Stimulated activated CD4-positive, alpha-beta T cell treated with anti-CD3 and anti-CD28 coated beads, Interleukin-1b, Interleukin-23, amount 100 ng/mL, for 48 hours (primary cell): ENCODE data around the gene GALNT7.

ENCODE experiments used
- DNase-seq: peaks from one replicate; pipeline ENCODE4 v3.0.0-alpha.2; 2020

Gene GALNT7

DNA sequence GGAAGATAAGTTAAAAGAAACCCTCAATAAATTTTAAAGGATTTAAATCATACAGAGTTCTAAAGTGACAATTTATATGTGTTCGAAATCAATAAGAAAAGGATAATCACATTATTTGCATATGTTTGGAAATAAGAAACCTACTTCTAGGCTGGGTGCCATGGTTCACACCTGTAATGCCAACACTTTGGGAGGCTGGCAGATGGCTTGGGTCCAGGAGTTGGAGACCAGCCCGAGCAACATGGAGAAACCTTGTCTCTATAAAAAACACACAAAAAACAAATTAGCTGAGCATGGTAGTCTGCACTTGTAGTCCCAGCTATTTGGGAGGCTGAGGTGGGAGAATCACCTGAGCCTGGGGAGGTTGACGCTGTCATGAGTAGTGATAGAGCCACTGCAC lies 194.1 kb downstream of the GALNT7 start:
- no peak for DNase-seq

DNA sequence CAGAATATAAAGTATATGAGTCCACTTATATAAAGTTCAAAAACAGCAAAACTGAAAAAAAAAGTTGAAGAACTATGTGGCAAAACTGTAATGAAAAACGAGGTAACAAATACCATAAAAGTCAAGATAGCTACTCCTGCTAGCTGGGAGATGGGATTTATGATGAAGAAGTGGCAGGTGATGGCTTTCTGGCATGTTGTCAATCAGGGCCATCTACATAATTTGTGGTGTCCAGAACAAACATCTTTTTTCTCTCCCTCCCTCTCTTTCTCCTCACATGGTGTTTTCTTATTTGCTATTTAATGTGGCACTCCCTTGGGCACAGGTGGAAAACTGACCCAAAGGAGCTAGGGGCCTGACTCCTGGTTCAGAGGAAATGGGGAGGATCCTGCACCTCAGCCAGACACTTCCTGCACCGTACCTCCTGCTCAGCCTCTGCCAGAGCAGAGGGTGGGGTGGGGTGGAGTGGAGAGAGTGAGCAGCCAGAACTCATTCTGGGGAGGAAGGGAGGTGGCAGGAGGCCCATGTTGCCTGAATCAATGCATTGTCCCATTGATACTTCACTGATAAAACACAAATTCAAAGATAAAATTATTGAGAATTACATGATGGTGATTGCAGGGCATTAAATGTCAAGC lies 196.9 kb downstream of the GALNT7 start:
- DNase-seq = no peak

DNA sequence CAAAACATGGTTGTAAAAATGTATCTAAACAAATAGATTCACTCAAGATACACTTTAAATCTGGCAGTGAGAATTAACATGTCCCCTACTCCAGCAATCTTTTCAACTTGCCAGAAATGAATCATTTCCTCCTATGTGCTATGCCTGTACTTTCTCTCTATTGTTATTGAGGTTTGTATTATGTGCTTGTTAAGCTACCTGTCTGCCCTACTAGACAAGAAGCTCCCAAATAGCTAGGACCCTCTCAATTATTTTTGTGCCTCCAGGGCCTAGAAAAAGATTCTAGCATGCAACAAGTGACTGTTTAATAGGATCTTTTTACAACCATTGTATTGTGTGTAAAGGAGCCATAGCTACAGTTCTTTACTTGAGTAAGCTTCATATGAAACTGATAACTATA lies 198.7 kb downstream of the GALNT7 start:
- no peak for DNase-seq

DNA sequence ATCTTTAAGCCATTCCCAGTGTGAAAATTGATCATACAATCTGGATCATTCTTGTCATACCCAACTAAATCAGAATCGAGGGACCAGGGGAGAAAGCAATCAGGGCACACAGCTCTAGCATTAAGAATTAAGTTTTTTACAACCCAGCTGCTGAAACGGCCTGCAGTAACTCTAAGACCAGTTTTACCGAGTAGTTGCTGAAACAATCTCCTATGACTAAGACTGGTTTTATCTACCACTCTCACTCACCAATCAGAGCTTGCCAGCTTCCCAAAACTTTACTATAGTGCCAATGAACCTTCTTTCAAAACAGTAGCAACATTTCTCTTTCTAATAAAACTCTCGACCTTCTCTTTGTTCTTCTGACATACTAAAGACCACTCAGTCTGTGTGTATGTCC lies 199.3 kb downstream of the GALNT7 start:
- no peak for DNase-seq

DNA sequence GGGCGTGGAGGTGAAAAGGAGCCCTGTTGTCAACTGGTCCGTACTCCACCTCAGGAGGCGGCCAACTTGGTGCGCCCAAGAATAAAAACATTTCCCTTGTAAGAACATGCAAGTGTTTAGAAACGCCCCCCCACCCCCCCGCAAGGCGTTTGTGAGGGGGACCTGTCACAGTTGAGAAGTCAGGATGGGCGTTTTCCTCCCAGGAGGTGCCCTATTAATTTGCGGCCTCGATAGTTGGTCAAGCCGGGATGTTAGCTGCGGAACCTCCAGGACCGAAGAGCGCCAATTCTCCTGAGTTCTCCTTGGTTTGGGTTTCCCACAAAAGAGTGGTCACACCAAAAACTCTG lies 201.5 kb downstream of the GALNT7 start:
- peak; percentile 63 for DNase-seq

DNA sequence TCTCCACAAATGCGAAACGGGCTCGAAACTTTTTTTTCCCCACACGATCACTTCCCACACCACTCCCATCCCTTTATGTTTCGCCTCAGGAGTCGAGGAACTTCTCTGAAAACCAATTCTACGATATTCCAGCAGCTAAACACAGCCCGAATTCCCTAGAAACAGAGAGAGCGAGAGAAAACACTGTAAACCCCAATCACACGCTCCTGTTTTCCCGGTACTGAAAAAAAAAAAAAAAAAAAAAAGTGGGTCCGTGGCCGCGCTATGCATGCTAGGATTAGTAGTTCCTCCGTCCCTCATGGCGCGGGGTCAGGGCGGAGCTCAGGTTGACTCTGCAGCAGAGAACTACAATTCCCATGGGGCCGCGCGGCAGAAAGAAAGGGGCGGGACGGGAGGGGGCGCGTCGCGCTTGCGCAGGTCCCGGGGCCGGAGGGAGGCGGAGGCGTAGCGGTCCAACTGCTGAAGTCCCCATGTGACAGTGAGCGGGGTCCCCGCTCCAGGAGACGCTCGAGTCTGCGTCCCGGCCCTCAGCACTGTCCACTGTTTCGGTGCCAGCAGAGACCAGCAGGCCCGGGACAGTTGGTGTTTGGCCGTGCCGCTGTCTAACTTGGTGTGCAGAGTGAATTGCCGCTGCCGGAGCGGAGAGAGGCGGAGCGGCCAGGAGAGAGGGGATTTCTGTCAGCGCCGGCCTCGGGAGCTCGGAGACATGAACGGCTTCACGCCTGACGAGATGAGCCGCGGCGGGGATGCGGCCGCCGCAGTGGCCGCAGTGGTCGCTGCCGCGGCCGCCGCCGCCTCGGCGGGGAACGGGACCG lies 202.1 kb downstream of the GALNT7 start, which contains the start of gene SAP30:
Gene SAP30, plus strand, starts transcription at position 478 of the 815 bp plus-strand sequence. Its CDS starts 229 bp downstream, at position 707.
- peak; percentile 96 for DNase-seq

DNA sequence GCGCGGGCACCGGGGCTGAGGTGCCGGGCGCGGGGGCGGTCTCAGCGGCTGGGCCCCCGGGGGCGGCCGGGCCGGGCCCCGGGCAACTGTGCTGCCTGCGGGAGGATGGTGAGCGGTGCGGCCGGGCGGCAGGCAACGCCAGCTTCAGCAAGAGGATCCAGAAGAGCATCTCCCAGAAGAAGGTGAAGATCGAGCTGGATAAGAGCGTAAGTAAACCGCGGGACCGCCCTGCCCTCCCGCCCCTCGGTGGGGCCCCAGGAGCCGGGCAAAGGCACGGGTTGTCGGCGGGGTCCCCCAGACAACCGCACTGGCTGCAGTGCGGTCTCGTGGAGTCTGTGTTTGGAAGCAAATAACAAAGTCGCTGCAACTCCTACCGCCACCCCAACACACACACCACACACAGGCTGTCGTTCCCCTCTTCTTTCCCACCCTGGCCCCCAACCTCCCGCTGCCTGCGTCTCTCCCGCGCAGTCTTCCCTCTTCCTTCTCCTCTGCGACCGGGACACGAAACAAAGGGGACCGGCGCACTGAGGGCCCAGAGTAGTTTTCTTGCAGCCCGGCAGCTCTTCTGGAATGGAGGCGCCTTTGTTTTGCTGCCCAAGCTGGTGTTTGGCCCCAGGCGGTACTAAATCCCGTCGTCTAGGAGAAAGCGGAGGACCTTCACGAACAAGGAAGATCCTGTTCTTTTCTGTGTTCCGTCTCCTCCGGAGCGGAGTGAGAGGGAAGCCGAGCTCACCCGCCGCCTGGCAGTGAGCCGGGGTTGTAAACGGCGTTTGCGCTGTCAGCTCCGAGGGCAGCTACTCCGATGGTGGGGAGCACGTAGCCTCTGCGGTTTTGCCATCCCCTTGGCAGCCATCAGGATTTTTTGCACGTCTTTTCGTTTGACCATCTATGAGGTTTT lies 202.9 kb downstream of the GALNT7 start:
- DNase-seq = peak; percentile 34
